GM18502 (cell line): ENCODE results near the gene ILF2.
"Not testable (repeated sequence)": the region's sequence is repeated elsewhere in the genome, so short reads cannot be mapped to it uniquely, and the experiment has no call there.

ENCODE experiments used
- ATAC-seq: cut with Tn5 transposase; IDR thresholded peaks from one replicate; pipeline ENCODE4 v1.9.1; 2021; ENCODE audit warnings: mild to moderate bottlenecking; ENCODE audit not compliant: unreplicated experiment, poor library complexity

The ILF2 gene

DNA sequence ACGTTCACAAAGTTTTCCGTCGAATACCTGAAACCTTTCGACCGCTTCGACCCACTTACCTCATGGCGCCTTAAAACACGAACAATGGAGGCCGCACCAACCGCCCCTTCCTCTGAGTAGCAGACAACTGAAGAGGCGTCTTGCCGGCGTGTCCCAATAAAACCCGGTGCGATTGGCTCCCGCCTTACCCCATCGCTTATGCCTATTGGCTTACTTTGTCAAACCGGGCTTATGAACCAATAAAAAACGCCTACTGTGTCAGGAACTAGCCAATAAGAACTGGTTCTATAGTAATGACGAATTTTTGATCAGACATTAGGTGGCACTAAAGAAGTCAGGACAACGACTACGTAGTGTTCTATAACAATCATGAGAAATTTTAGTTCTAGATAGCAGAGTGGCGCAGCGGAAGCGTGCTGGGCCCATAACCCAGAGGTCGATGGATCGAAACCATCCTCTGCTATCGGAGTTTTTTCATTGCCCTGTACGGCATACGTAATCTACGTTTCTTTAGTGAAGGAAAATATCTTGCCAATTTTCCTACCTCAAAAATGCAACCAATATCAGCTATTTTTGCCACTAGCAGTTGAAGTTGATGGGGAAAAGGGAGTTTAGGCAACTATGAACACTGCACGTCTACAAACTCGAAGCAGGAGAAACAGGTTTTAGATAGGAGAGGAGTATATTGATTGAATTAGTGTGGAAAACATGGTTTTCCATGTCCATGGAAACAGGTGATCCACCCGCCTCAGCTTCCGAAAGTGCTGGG, at the start of gene ILF2:
Gene ILF2 (minus strand): TSS at position 135 of the 769 bp plus-strand sequence. CDS start 71 bp downstream, at position 64.
- peak; percentile 90 for ATAC-seq

DNA sequence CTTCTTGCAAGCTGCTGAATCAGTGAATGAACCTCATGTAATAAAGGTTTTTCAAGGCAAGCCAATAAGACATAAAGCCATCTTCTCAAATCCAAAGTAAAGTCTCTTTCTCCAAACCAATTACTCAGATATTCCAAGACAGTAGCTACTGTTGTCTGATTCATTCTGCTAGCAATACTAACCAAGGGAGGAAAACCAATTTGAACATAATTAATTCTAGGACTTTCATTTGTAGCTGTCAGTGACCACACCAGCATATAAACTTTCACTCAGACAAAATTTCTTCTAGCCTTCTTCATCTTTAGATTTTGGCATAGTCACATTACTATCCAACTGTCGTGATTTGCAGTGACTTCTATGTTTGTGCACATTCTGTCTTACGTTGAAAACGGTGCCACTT, 46.5 kb upstream of the ILF2 start:
- no peak for ATAC-seq

DNA sequence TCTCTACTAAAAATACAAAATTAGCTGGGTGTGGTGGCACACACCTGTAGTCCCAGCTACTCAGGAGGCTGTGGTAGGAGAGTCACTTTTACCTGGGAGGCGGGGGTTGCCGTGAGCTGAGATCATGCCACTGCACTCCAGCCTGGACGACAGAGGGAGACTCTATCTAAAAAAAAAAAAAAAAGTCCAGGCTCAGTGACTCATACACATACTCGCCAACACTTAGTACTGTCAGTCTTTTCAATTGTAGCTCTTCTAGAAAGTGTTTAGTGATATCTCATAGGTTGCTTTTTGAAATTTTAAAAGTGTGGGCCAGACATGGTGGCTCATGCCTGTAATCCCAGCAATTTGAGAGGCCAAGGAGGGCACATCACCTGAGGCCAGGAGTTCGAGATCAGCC, 45.4 kb upstream of the ILF2 start:
- ATAC-seq: not testable (repeated sequence)

DNA sequence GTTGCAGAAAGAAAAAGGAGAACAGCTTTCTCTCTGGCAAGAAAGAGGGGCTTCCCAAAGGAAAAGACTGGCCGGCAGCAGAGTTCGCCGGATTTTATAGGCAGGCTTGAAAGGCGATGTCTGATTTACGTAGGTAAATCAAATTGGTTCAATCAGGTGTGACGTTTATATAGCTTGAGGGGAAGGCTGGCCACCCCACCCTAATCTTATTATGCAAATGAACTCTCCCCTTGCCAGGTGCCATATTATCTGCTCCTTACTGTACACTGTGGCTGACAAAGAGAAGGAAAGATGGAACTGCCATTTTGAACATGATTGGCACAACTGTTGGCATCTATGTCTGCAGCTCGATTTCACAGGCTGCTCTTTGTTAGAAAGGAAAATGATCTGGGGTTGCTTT, 40.2 kb upstream of the ILF2 start:
- ATAC-seq: no peak

DNA sequence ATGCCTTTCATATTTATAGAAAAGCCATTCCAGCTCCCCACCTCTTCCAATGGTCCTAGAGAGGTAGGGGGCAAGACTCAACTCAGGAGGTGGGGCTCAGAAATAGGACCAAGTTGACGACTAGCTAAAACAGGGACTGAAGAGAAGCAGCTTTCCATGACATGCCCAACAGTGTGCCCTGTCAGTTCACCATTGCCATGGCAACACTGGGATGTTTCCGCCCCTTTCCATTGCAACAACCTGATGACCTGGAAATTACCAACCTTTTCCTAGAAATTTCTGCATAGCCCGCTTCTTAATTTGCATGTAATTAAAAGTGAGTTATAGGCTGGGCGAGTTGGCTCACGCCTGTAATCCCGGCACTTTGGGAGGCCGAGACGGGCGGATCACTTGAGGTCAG, 34.7 kb upstream of the ILF2 start:
- no peak for ATAC-seq

DNA sequence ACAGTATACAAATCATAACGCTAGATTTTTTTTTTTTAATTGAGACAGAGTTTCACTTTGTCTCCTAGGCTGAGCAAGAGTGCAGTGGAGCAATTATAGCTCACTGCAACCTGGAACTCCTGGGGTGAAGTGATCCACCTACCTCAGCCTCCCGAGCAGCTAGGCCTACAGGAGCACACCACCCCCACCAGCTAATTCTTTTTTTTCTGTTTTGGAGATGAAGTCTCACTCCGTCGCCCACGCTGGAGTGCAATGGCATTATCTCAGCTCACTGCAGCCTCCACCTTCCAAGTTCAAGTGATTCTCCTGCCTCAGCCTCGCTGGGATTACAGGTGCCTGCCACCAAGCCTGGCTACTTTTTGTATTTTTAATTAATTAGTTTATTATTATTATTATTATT, 29.0 kb upstream of the ILF2 start:
- no peak for ATAC-seq

DNA sequence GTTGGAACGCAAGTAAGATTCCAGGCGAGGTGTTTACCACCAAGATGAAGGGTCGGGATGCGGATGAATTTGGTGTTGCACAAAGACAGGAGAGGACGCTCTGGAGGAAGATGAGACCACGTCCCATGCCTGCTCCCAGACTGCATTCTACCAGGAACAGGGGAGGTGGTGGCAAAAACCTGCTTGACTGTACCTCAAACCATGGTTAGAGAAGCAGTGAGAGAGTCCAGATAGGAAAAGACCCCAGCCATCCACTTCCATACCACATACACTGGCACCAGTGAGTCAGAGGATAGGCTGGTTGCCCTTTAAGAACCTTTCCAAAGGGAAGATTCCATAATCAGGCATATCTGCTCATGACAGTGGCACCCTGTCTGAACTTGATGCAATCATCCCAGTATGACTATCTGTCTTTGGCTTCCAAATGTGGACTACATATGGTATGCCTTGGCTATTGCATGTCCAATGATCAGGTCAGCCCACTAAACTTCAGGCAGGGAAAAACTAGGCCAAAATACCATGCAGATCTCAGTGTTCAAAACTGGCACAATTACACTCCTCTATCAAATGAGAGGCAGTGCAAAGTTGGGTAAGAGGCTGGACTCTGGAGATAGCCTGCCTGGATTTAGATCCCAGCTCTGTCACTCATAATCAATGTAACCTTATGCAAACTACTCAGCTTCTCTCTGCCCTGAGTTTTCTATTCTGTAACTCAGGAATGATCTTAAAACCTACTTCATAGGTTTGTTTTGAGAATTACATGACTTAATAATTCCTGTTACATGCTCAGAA, 28.3 kb upstream of the ILF2 start:
- ATAC-seq: no peak

DNA sequence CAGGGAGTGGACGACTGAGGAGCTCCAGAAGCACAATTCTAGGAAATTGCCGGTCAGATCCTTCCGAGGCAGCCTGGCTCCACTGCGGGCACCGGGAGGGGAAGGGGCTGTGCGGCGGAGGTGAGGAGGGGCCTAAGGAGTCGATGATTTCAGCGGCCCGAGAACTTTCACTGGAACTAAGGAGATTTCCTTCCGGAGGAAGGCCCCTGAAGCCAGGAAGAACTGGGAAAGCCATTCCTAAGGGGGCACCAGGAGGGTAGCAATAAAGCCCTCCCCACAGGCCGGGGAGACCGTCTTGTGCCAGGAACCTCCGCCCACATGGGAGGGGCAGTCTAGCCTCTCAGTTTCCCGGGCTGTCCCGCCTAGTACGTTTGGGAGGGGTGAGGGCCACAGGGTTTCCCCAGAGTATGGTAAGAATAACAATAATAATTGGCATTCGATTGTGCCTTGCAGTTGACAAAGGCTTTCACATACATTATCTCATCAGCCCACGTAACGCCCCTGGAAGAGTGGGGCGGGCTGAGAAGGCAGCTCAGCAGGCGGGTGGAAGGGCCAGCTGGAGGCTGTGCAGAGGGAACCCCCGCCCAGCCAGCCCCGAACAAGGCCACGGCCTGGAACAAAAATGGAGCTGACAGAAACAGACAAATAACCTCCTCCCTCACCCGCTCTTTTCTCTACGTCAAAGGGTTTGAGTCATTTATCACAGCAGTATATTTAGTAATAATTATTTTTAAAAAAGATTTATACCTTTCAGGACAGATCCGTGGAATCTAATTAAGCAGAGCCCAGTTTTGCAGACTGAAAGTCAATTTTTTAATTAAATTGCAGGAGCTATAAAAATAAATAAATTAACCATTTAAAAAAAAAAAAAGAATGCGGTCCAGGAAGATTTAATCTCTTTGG, 27.5 kb upstream of the ILF2 start:
- ATAC-seq: no peak

DNA sequence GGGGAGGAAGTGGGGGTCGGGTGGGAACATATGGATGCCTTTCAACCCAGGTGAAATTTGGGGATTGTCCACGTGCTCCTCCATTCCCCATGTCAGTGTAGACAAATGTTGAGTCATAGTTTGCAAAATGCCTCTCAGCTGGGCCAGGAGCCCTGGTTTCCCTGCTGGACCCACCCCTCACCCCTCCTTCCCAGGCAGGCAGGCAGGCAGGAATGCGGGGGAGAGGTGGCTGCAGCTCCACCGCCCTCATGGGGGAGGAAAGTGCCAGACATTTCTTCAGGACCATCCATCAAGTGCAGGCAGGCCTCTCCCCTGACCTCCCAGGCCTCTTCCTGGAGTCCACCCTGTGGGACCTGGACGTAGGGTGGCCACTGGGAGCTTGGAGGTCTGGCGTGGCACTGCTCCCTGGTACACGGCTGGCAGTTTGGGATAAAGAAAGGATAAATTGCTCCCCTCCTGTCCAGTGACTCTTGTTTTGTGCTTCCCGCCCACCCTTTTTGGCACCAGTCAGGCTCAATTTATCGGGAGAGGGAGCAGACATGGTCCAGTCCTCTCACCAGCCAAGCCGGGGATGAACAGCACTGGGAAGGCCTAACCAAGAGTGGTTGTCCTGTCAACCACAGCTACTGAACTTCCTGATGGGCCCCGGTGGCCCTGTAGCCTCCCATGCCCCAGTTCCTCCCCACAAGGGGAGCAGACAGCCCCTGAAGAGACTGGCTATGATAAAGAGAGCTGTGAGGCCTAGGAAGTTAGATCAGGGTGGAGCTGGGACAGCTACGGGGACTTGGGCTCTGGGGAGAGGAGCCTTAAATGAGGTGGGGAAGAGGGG, 26.6 kb upstream of the ILF2 start:
- no peak for ATAC-seq

DNA sequence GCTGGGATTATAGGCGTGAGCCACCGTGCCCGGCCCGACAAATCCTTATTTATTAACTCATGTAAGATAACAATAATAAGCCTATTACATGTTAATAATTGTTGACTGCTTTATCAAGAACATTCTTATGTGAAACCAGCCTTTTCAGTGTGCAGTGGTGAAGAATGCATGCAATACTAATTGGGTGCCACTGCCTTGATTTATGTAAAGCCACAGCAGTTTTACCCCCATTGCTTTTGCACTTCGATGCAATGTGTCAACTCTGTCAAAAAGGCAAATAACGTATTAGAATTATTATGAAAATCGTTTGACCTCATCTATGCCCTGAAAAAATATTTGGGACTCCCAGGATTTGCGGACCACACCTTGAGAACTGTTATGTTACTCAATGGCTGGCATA, 25.9 kb upstream of the ILF2 start:
- no peak for ATAC-seq

DNA sequence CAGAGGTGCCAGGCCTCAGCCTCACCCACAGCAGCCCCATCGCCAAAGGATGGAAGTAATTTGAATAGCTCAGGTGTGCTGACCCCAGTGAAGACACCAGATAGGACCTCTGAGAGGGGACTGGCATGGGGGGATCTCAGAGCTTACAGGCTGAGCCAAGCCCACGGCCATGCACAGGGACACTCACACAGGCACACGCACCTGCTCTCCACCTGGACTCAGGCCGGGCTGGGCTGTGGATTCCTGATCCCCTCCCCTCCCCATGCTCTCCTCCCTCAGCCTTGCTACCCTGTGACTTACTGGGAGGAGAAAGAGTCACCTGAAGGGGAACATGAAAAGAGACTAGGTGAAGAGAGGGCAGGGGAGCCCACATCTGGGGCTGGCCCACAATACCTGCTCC, 22.7 kb upstream of the ILF2 start:
- no peak for ATAC-seq

DNA sequence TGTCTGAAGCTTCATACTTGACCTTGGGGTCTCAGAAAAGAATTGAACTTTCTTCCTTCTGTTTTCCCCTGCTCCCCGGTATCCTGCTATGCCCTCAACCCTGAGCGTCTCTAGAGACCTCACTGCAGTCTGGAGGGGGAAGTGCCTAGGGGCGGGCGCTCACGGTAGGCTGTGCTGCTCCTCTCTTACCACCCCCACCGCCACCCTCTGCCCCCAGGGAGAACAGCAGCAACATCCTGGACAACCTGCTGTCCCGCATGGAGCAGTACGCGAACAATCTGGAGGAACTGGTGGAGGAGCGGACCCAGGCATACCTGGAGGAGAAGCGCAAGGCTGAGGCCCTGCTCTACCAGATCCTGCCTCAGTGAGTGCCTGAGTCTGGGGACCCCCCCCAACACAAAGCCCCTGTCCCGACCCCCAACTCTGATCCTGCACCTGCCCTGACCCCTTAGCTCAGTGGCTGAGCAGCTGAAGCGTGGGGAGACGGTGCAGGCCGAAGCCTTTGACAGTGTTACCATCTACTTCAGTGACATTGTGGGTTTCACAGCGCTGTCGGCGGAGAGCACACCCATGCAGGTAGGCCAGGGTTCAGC, 18.0 kb upstream of the ILF2 start:
- no peak for ATAC-seq

DNA sequence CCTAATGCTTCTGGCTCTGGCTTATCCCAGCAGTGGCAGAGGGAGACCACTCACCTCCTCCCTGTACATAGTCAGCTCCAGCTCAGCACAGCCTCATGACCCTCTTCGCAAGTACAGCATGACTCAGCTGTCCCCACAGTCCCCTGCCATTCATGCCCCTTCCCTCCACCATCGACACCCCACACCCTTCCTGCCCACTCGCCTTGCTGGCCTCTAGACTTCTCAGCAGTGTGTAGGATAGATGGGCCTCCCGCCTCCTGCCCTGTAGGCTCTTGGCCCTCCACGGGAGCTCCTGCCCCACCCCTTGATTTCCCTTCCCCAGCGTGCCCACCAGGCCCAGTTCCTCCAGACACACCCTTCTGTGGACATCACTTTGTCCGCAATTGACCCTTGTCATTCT, 17.5 kb upstream of the ILF2 start:
- ATAC-seq: no peak

DNA sequence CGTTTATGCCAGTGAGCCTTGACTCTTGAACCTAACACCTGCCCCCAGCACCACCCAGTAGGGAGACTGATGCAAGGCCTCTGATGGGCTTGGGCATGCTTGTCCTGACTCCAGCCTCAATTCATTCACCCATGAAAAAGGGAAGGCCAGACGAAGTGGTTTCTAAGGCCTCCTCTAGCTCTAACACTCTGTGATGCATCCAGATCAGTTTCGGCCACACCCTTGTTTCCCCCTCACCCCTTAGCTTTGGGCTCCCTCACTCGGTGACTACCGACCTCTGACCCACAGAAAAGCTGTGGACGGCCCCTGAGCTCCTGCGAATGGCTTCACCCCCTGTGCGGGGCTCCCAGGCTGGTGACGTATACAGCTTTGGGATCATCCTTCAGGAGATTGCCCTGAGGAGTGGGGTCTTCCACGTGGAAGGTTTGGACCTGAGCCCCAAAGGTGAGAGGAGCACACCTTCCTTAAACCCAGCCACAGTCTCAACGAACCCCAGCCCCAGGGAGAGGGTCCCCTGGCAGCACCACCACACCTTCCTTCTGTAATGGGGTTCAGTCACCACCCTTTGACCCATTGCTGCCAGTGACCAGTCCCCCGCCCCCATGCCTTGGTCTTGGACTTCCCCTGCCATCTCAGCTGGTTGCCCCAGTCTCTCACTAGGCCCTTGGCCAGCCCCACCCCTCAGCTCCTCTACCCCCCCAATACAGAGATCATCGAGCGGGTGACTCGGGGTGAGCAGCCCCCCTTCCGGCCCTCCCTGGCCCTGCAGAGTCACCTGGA, 16.7 kb upstream of the ILF2 start:
- no peak for ATAC-seq

DNA sequence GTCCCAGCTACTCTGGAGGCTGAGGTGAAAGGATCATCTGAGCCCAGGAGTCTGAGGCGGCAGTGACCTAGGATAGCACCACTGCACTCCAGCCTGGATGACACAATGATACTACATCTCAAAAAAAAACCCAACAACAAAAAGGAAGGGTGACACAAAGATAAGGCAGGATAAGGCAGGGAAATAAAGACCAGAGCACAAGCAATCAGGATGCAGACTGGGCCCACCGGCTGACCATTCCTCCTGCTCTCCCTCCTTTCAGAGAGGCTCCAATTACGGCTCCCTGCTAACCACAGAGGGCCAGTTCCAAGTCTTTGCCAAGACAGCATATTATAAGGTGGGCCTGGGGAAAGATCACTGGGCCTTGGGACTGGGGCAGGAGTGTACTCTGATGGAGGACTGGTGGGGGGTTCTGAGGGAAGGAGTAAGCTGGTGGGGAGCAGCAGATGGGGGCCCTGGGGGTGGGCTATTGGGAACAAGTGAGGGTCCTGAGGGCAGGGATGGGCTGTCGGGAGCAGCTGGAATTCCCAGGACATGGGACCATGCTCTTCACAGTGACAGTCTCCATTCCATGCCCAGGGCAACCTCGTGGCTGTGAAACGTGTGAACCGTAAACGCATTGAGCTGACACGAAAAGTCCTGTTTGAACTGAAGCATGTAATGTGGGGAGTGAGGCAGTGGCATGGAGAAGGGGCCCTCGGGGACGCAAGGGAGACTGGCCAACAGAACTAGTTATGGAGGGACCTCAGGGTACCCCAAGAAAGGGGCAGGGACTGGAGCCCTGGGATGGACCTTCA, 14.9 kb upstream of the ILF2 start:
- no peak for ATAC-seq

DNA sequence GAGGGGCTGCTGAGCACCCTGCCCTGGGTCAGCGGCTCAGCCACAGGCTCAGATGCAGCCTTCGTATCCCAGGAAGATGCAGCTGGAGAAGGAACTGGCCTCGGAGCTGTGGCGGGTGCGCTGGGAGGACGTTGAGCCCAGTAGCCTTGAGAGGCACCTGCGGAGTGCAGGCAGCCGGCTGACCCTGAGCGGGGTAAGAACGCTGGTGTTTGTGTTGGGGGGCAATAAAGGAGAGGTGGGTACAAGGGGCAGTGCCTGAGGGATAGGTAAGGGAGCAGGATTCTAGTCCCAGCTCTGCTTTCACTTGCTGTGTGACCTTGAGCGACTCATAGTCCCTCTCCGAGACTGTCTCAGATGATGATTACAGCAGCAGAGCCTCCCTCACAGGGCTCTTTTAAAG, 14.1 kb upstream of the ILF2 start:
- ATAC-seq: no peak

DNA sequence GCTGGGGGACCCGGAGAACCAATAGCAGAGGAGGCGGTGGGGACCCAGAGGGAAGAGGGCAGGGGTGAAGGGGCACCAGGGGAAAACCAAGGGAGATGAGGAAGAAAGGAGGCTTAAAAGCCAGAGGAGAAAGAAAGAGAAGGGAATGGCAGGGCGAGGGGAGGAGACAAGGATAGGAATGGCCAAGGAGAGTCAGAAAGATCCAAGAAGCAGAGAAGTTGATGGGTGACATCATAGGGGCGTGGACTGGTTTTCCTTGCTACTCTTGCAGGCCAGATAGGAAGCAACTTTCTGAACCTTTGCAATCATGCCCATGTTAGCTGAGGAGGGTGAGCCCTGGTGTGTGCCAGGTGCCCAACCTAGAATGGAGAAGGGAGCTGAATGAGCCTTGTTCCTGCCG, 13.1 kb upstream of the ILF2 start:
- no peak for ATAC-seq

DNA sequence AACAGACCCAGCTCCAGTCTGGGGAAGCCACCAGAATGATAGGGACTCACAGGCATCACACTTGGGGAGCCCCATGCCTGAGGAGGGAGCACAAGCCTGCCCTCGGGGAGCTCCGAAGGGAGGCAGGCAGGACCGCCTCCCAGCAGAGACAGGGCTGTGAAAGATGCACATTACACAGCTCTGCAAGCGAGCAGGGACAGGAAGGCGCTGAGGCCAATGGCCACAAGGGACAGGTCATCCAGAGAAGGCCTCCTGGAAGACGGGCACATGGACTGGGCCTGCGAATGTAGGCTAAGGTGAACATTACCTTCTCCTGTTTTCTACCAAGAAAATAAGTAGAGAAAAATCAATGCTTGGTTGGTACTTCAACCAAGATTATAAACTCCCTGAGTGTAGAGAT, 11.9 kb upstream of the ILF2 start:
- ATAC-seq: no peak
